HG03095 (cell line): Measurements from ENCODE around the gene NGB.

Experiments
- ATAC-seq: cut with Tn5 transposase; IDR thresholded peaks from one replicate; pipeline ENCODE4 v1.9.1; 2021; ENCODE audit warnings: moderate library complexity; ENCODE audit not compliant: unreplicated experiment

NGB gene

DNA sequence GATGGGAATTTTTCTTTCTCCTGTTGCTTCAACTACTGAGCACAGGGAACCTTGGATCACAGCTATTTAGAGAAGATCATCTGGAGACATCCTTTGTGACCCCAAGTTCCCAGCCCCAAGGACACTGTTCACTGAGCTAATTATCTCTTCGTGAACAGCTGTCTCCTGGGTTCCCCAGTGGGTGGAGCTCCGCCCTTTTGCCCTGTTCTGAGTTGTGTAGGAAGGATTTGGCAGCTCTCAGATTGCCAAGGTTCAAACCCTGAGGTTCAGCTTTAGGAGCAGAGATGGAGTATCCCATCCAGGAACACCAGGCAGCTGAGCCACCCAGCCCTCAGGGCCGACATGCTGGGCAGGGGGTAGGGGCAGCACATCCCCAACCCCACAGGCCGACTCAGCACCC, 32.0 kb downstream of the NGB start:
- ATAC-seq = no peak

DNA sequence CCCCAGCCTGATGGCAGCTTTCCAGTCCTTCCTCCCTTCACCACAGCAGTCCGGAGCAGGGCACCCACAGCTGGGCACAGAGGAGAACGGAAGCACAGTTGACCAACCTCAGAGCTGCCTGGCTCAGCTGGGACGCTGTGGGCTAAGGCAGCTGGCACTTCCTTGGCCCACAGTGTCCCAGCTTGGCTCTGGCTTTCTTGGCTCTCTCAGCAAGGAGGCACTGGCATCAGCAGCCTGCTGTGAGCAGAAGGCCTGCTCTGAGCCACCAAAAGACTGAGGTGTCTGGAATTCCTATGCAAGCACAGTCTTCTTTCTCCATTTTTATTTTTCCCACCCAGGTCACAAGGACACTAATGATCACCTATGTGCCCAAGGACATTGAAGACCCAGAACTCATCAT, 32.6 kb downstream of the NGB start:
- no peak for ATAC-seq

DNA sequence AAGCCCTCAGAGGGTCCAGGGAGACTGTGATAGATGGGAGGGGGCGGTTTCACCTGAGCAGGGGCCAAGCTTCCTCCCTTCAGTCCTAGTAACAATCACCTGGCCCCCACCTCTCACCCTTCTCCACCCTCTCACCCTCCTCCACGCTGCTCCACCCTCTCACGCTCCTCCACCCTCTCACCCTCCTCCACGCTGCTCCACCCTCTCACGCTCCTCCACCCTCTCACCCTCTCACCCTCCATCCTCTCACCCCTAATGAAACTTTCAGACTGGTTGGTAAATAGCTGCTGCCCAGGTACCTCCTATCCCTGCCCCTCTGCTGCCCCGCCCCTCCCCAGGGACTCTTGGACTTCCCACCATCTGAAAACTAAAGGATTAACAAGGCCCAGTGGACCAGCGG, 34.2 kb downstream of the NGB start:
- ATAC-seq = no peak

GRCh38 chr14:77231721-77232120, 39.3 kb downstream of the NGB start:
- ATAC-seq = no peak

DNA sequence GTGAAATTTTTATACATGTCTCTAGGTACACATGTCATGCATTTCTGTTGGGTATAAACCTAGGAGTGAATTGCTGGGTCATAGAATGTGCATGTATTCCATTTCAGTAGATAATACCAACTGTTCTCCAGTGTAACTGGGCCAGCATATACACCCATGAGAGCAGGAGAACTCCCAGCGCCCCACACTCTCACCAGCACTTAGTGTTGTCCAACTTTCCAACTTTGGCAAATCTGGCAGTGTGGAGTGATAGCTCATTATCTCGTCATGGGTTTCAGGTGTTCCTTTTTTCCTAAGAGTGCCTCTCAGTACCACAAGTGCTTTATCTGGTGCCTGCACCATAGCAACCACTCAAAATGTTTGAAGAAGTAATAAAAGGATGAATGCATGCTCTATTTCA, 40.1 kb downstream of the NGB start:
- no peak for ATAC-seq

DNA sequence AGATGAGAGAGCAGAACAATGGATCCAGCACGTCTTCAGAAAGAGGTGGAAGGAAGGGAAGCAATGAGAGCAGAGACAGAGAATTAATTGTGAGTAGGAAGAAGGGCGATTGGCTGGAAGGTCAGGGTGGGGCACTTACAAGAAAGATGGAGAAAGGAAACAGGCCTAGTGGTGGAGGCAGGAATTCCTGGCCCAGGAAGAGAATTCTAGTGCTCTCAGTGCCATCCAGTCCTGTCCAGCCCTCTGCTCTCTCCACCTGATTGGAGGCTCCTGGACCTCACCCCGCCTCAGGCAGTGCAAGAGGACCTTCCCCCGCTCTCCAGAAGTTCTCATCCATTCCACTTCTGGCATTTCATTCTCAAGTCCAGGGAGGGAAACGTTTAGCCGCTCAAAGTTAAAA, 43.0 kb downstream of the NGB start:
- no peak for ATAC-seq

- ATAC-seq = no peak
Measured at GRCh38 chr14:77225892-77226557, 45.0 kb downstream of the NGB start.

DNA sequence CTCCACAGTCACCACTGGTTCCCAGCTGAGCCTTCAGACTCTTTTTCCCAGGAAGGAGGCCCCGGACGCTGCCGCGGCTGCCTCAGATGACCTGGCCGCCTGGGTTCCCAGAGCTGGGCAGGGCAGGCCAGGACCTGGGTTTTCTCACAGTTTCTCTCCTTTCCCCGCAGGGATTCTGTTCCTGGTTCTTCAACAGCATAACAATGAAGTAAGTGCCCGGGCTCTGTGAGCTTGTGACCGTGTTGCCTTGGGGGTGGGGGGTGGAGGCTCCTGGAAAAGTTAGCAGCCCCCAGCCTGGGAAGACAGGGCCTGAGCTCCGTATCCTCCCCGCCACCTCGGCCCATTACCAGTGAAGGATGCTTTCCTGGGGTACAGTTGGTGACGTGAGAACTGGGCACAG, 45.8 kb downstream of the NGB start:
- ATAC-seq = no peak

DNA sequence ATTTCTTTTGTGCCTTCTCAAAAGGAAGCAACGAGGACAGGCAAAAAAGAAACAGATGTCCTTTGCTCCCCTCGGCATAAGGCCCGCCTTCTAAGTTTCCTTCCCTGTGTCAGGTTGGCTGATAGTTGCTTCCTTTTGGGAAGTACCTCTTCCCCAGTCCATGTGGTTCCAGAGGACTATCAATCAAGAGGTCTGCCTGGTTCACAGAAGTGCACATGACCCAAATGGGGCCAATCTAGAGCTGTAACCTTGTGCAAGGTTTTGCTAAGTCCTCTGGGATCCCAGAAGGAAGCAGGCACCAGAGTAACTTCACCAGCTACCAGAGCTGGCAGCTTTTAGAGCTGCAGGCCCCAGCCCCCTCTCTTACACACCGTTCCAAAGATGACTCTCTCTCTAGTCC, 46.8 kb downstream of the NGB start:
- no peak for ATAC-seq

DNA sequence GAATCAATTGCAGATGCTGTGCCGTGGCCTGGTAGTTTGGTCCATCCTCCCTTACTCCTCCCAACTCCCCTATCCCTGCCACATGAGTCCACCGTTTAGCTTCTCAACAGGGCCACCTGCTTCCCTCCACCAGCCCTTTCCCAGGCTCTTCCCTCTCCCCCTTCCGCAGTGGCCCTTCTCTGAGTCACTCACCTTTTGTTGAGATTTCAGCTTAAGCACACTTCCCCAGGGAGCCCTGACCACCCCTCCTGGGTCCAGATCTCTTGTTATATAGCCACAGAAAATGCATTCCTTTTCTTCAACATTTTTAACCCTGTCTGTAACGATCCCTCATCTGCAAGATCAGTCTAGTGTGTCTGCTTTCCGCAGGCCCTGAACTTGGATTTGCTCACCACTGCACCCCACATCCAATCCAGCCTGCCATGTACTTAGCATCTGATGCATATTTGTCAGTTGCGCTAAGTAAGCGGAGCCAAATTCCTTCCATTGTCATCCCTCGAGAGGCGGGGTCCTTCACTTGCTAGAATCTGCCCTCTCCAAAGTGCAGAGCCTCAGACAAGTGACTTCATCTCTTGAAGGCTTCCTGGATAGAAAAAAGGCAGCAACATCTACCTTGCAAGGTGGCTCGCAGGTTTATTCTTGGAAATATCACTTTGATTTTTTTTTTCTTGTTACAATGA, 48.3 kb downstream of the NGB start:
- ATAC-seq = no peak

GRCh38 chr14:77221241-77221871, 49.6 kb downstream of the NGB start:
- ATAC-seq = no peak

DNA sequence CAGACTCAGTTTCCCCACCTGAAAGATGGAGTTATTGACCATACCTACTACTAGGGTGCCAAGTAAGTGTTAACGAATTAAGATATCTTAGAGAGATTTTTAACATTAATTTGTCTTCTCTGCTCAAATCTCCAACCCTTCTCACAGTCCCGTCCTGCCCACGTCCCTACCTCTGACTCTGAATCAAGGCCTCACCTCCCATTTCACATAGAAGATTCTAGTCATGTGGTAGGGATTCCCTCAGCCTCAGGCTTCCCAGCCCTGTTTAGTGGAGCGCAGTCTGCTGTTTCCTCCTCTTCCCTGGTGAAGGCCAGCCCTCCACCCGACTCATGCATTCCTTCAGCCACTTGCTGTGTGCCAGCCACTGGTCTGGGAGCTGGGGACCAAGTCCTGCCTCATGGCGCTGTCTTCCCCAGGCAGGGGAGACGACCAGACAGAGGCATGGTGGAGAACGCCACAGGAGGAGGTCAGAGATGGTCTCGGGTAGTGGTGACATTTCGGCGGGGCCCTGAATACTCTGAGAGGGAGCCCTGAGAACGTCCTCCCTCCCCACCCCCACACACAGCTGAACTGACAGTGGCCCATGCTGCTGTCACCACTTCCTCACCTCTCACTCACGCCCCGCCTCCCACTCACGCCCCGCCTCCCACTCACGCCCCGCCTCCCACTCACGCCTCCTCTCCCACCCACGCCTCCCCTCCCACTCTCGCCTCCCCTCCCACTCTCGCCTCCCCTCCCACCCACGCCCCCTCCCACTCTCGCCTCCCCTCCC, 50.6 kb downstream of the NGB start:
- no peak for ATAC-seq

GRCh38 chr14:77219591-77219990, 51.4 kb downstream of the NGB start:
- ATAC-seq = no peak

GRCh38 chr14:77217551-77217950, 53.5 kb downstream of the NGB start:
- ATAC-seq = no peak
